Spinal cord (tissue), 4 donors: ENCODE data around the gene ZNF649. TPM values are rescaled to one million over a fixed set of nuclear protein-coding genes. Genes with fewer than 3 reads are reported as not detected.

Source experiments
- polyA plus RNA-seq, 2 donors: library from polyadenylated mRNA; unstranded; fragments of 120-200 nt; gene quantifications; one replicate each; pipeline ENCODE4 v1.2.1, GENCODE V29; 2013; ENCODE audit not compliant: insufficient read length in 2 of 2
- total RNA-seq, 2 donors: library from RNA; depleted of rRNA in 1 of 2; stranded (reverse); fragments of 120-200 nt in 1 of 2; fragments of >200 nt in 1 of 2; gene quantifications; one replicate each; pipeline versions ENCODE4 v1.2.3 to v1.2.4, GENCODE V29; 2013 to 2014

The ZNF649 gene
- total and polyA plus RNA-seq, 4 donors: 28.4 to 36.4 (median 33.9) TPM

Other genes with a start within 250 kb of the ZNF649 start
- 10 to 100 TPM in 1 of 2 donors, 1 to 10 TPM in 1; 2.6 to 18.0 TPM for gene SPACA6, start 211.7 kb downstream of the ZNF649 start, total RNA-seq
- gene SPACA6, start 211.7 kb downstream of the ZNF649 start, polyA plus RNA-seq: 10 to 100 TPM; 11.4 to 23.2 TPM
- gene HAS1, start 181.0 kb downstream of the ZNF649 start, total RNA-seq: 1 to 10 TPM in 1 of 2 donors, under 1 TPM in 1; 0.61 to 1.6 TPM
- 1 to 10 TPM; 3.0 to 4.3 TPM for gene HAS1, start 181.0 kb downstream of the ZNF649 start, polyA plus RNA-seq
- 10 to 100 TPM in 1 of 2 donors, 1 to 10 TPM in 1; 5.2 to 19.4 TPM for gene FPR1, start 153.1 kb downstream of the ZNF649 start, total RNA-seq
- 10 to 100 TPM in 1 of 2 donors, 1 to 10 TPM in 1; 8.0 to 10.7 TPM for gene FPR1, start 153.1 kb downstream of the ZNF649 start, polyA plus RNA-seq
- gene FPR2, start 143.8 kb downstream of the ZNF649 start, total RNA-seq: 1 to 10 TPM in 1 of 2 donors, under 1 TPM in 1; 0.33 to 5.6 TPM
- gene FPR2, start 143.8 kb downstream of the ZNF649 start, polyA plus RNA-seq: not detected
- gene FPR3, start 109.9 kb downstream of the ZNF649 start, total RNA-seq: 1 to 10 TPM in 1 of 2 donors, under 1 TPM in 1; 0.17 to 2.6 TPM
- gene FPR3, start 109.9 kb downstream of the ZNF649 start, polyA plus RNA-seq: under 1 TPM in 1 of 2 donors, not detected in 1; 0.09 TPM
- gene ZNF577, start 17.1 kb downstream of the ZNF649 start, total RNA-seq: 10 to 100 TPM; 31.0 to 46.1 TPM
- gene ZNF577, start 17.1 kb downstream of the ZNF649 start, polyA plus RNA-seq: 10 to 100 TPM; 32.8 to 46.2 TPM
- gene ZNF613, start 22.5 kb upstream of the ZNF649 start, total RNA-seq: 10 to 100 TPM; 10.5 to 12.2 TPM
- gene ZNF613, start 22.5 kb upstream of the ZNF649 start, polyA plus RNA-seq: 1 to 10 TPM; 9.5 to 9.8 TPM
- 10 to 100 TPM; 15.2 to 15.9 TPM for gene ZNF350, start 81.8 kb upstream of the ZNF649 start, total RNA-seq
- 10 to 100 TPM; 15.8 to 16.6 TPM for gene ZNF350, start 81.8 kb upstream of the ZNF649 start, polyA plus RNA-seq
- 10 to 100 TPM; 22.1 to 27.8 TPM for gene ZNF615, start 103.2 kb upstream of the ZNF649 start, total RNA-seq
- 10 to 100 TPM; 12.8 to 15.4 TPM for gene ZNF615, start 103.2 kb upstream of the ZNF649 start, polyA plus RNA-seq
- 10 to 100 TPM; 14.5 to 19.7 TPM for gene ZNF614, start 123.4 kb upstream of the ZNF649 start, total RNA-seq
- gene ZNF614, start 123.4 kb upstream of the ZNF649 start, polyA plus RNA-seq: 10 to 100 TPM; 13.0 to 17.6 TPM
- 10 to 100 TPM; 17.7 to 24.2 TPM for gene ZNF432, start 143.8 kb upstream of the ZNF649 start, total RNA-seq
- 10 to 100 TPM; 17.7 to 22.4 TPM for gene ZNF432, start 143.8 kb upstream of the ZNF649 start, polyA plus RNA-seq
- gene ZNF841, start 190.7 kb upstream of the ZNF649 start, total RNA-seq: 10 to 100 TPM; 25.9 to 33.0 TPM
- 10 to 100 TPM; 12.0 to 20.8 TPM for gene ZNF841, start 190.7 kb upstream of the ZNF649 start, polyA plus RNA-seq
- 10 to 100 TPM; 16.9 to 18.0 TPM for gene ZNF616, start 234.9 kb upstream of the ZNF649 start, total RNA-seq
- 10 to 100 TPM in 1 of 2 donors, 1 to 10 TPM in 1; 9.1 to 10.6 TPM for gene ZNF616, start 234.9 kb upstream of the ZNF649 start, polyA plus RNA-seq